Measurements from ENCODE around the gene UMODL1.

UMODL1 gene

GRCh38 chr21:42039470-42039901, 31.6 kb upstream of the UMODL1 start:
- DNase-seq = no peak

- peak; percentile 91 for DNase-seq
Measured at GRCh38 chr21:42039911-42040351, 31.2 kb upstream of the UMODL1 start.

- peak; percentile 100 for DNase-seq
Measured at GRCh38 chr21:42040411-42041180, 30.5 kb upstream of the UMODL1 start.

- no peak for DNase-seq
Measured at GRCh38 chr21:42041246-42041645, 29.9 kb upstream of the UMODL1 start.

- DNase-seq = no peak
Measured at GRCh38 chr21:42041711-42042110, 29.4 kb upstream of the UMODL1 start.

GRCh38 chr21:42042651-42043050, 28.5 kb upstream of the UMODL1 start:
- no peak for DNase-seq

GRCh38 chr21:42043201-42043895, 27.8 kb upstream of the UMODL1 start:
- no peak for DNase-seq

- no peak for DNase-seq
Measured at GRCh38 chr21:42043961-42044360, 27.2 kb upstream of the UMODL1 start.

GRCh38 chr21:42044871-42045495, 26.1 kb upstream of the UMODL1 start:
- no peak for DNase-seq

- peak; percentile 90 for DNase-seq
Measured at GRCh38 chr21:42047821-42048613, 23.1 kb upstream of the UMODL1 start.

- no peak for DNase-seq
Measured at GRCh38 chr21:42048870-42049577, 22.1 kb upstream of the UMODL1 start.

- DNase-seq = no peak
Measured at GRCh38 chr21:42049578-42050430, 21.3 kb upstream of the UMODL1 start.

- DNase-seq = no peak
Measured at GRCh38 chr21:42051788-42052187, 19.3 kb upstream of the UMODL1 start.

- no peak for DNase-seq
Measured at GRCh38 chr21:42055425-42055824, 15.7 kb upstream of the UMODL1 start.

GRCh38 chr21:42056468-42056867, 14.6 kb upstream of the UMODL1 start:
- no peak for DNase-seq

- peak; percentile 73 for DNase-seq
Measured at GRCh38 chr21:42056996-42057689, 14.0 kb upstream of the UMODL1 start.

GRCh38 chr21:42057851-42058437, 13.2 kb upstream of the UMODL1 start:
- DNase-seq = no peak

- no peak for DNase-seq
Measured at GRCh38 chr21:42058631-42059111, 12.4 kb upstream of the UMODL1 start.

- DNase-seq = no peak
Measured at GRCh38 chr21:42059141-42059540, 12.0 kb upstream of the UMODL1 start.

- no peak for DNase-seq
Measured at GRCh38 chr21:42059721-42060120, 11.4 kb upstream of the UMODL1 start.

All from fibroblast of upper back skin (primary cell).